Measurements from ENCODE around the gene CDH13. TPM values are rescaled to one million over a fixed set of nuclear protein-coding genes. Genes with fewer than 3 reads are reported as not detected.

Gene CDH13
- total and polyA plus RNA-seq, 2 donors (not counting 3 experiments of a cell fraction or from before 2014, with no cell fraction given), result 96.6 to 124 TPM

GRCh38 chr16:82924075-82924854, 297.5 kb downstream of the CDH13 start:
- FAIRE-seq (no peak), DNase-seq (ENCODE audit: low read depth, low spot score) (no peak)
- no peak overlapping the region for H3K27ac ChIP-seq (ENCODE audit: insufficient read depth, low read depth, low read length)
- CTCF ChIA-PET, result interaction anchor here (1.1 kb wide), 1 partner anchor 75 kb away, joined by 3 read pairs; no protein-coding TSS in a partner anchor
- intact Hi-C loops (cut with micrococcal nuclease), result no loop called here
- BruUV-seq (replicated peaks), result no TSS peak
- H3K4me3 ChIP-seq (replicated peaks in 1 of 3; ENCODE audit: insufficient read depth in 1 of 3, low read depth in 1 of 3, low read length in 3 of 3), result no peak overlapping the region
- no peaks in the 10 kb centered on the region for H3K9me1 ChIP-seq (replicated peaks; ENCODE audit: control insufficient read depth, extremely low read depth, insufficient read depth, low read length)
- H3K36me3 ChIP-seq (ENCODE audit: control insufficient read depth in 2 of 2, extremely low read depth in 1 of 2, insufficient read depth in 2 of 2, low read length in 2 of 2), result no peaks in the 10 kb centered on the region
- H3K4me1 ChIP-seq (ENCODE audit: control insufficient read depth, extremely low read depth, insufficient read depth, low read length), result no peaks in the 10 kb centered on the region
- H3K9ac ChIP-seq (replicated peaks; ENCODE audit: extremely low read depth, insufficient read depth, low read length), result no peak overlapping the region
- no peak overlapping the region for H2AFZ ChIP-seq (ENCODE audit: low read depth, low read length)
- no peak overlapping the region for H3K4me2 ChIP-seq (ENCODE audit: insufficient read depth, low read length)
- dilution Hi-C loops (cut with MboI; ENCODE audit: extremely low pct_ligation_motif_present, low sequenced_read_pairs), result no loop called here
- POLR2A ChIA-PET, result no interaction called here
- H4K20me1 ChIP-seq (replicated peaks; ENCODE audit: control insufficient read depth, extremely low read depth, insufficient read depth, low read length), result no peaks in the 10 kb centered on the region
- no peaks in the 10 kb centered on the region for H3K9me3 ChIP-seq (replicated peaks; ENCODE audit: control insufficient read depth, insufficient read depth, low read length)
- TF ChIP-seq CTCF (IDR thresholded peaks at IDR 0.05; ENCODE audit: extremely low read depth in 1 of 2, insufficient read depth in 1 of 2, low read depth in 1 of 2, low read length in 2 of 2) (no peak), EZH2 (IDR thresholded peaks at IDR 0.05; ENCODE audit: borderline replicate concordance, low read depth, low read length, severe bottlenecking) (no peak), MAX (IDR thresholded peaks at IDR 0.05; ENCODE audit: insufficient read depth, insufficient read length) (no peak), MYC (IDR thresholded peaks at IDR 0.05; ENCODE audit: low read depth, low read length) (no peak), POLR2A (IDR thresholded peaks at IDR 0.05; ENCODE audit: low read depth, low read length) (no peak), GATA2 (IDR thresholded peaks at IDR 0.05; ENCODE audit: insufficient read depth, insufficient read length, low read depth, low read length) (no peak), POLR2AphosphoS5 (IDR thresholded peaks at IDR 0.05; ENCODE audit: insufficient read depth, low read depth, low read length) (no peak), FOS (IDR thresholded peaks at IDR 0.05; ENCODE audit: borderline replicate concordance, insufficient read depth, low read length) (no peak), JUN (IDR thresholded peaks at IDR 0.05; ENCODE audit: borderline replicate concordance, insufficient read depth, insufficient read length, low read depth) (no peak)
- no peaks in the 10 kb centered on the region for H3K79me2 ChIP-seq (ENCODE audit: control insufficient read depth, insufficient read depth, low read length)
- no peaks in the 10 kb centered on the region for H3K27me3 ChIP-seq (ENCODE audit: control insufficient read depth in 2 of 2, insufficient read depth in 2 of 2, low read length in 2 of 2)

Data from endothelial cell of umbilical vein (primary cell).